Measurements from ENCODE around the gene SLC8A3. TPM values are rescaled to one million over a fixed set of nuclear protein-coding genes. Genes with fewer than 3 reads are reported as not detected.
A peak's percentile ranks its signal among the peaks of the same experiment; 100 is the strongest.

SLC8A3 gene
- total RNA-seq, 2 donors from 2014 or later: 0.09 TPM; not detected in 1

DNA sequence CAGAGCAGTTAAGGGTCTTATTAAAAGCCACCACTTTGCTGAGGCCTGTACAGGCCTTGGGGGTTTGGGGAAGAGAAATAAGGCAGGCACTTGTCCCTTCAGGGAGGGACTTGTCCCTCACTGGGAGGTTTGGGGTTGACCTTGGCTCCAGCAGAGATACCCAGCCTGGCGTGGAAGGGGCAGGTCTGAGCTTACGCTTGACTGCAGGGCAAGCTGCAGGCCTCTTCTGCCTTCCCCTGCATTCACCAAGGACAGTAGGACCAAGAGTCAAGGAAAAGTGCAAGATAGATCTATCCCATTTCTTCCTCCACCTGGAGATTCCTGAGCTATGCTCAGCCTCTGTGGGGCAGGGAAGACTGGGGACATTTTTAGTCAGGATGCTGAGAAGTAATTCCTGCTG, 155.2 kb downstream of the SLC8A3 start:
- H3K9me3 ChIP-seq (ENCODE audit: control insufficient read depth, low read length): no peaks in the 10 kb centered on the region
- H3K36me3 ChIP-seq (ENCODE audit: control insufficient read depth, insufficient read depth, low read length): no peaks in the 10 kb centered on the region
- no peak overlapping the region for H3K27ac Mint-ChIP-seq
- TF ChIP-seq, protein P1, sequence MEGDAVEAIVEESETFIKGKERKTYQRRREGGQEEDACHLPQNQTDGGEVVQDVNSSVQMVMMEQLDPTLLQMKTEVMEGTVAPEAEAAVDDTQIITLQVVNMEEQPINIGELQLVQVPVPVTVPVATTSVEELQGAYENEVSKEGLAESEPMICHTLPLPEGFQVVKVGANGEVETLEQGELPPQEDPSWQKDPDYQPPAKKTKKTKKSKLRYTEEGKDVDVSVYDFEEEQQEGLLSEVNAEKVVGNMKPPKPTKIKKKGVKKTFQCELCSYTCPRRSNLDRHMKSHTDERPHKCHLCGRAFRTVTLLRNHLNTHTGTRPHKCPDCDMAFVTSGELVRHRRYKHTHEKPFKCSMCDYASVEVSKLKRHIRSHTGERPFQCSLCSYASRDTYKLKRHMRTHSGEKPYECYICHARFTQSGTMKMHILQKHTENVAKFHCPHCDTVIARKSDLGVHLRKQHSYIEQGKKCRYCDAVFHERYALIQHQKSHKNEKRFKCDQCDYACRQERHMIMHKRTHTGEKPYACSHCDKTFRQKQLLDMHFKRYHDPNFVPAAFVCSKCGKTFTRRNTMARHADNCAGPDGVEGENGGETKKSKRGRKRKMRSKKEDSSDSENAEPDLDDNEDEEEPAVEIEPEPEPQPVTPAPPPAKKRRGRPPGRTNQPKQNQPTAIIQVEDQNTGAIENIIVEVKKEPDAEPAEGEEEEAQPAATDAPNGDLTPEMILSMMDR (conservative IDR thresholded peaks at IDR 0.05): no peak
- no peak for DNase-seq
- H3K4me3 Mint-ChIP-seq: no peak overlapping the region
- H3K4me3 ChIP-seq (ENCODE audit: low read length): no peak overlapping the region
- peaks cover 5% of the 10 kb centered on the region for H3K4me1 ChIP-seq (ENCODE audit: control insufficient read depth, insufficient read depth, low read length)
- peaks cover 4% of the 10 kb centered on the region for H3K27me3 Mint-ChIP-seq (ENCODE audit: insufficient read depth)
- H3K4me1 Mint-ChIP-seq: peaks cover 9% of the 10 kb centered on the region
- H3K36me3 Mint-ChIP-seq (ENCODE audit: low read depth): no peaks in the 10 kb centered on the region
- no peak overlapping the region for H3K27ac ChIP-seq (ENCODE audit: low read depth, low read length)
- H3K9me3 Mint-ChIP-seq: no peaks in the 10 kb centered on the region
- H3K9ac ChIP-seq (ENCODE audit: extremely low read depth, low read length, poor library complexity, severe bottlenecking): no peak overlapping the region
- 90 to 100% methylated on average over 2 of the region's 2 CpGs for WGBS, 2 experiments (ENCODE audit: insufficient coverage in 1 of 2, insufficient read length in 1 of 2)
- peaks cover 7% of the 10 kb centered on the region for H3K27me3 ChIP-seq (ENCODE audit: control insufficient read depth, insufficient read depth, low read length, poor library complexity, severe bottlenecking)

DNA sequence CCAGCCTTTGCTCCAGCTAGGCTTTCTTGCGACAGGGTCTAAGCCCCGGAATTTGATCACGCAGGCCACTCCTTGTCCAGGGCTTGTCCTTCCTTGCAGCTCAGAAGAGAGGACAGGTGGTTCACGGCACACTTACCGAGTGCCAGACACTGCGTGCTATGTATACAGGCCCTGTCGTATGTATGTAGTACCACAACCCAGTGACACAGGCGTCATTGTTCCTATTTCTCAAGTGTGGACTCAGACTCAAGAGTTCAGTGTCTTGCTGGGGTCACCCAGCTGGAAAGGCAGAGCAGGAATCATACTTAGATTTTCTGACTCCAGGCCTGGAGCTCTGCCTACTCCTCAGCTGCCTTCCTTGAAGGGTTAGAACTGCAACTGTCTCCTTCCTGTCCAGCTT, 155.6 kb downstream of the SLC8A3 start:
- 88 to 90% methylated on average over 7 to 8 of the region's 8 CpGs for WGBS, 2 experiments (ENCODE audit: insufficient coverage in 1 of 2, insufficient read length in 1 of 2)
- no peak overlapping the region for H3K4me3 Mint-ChIP-seq

DNA sequence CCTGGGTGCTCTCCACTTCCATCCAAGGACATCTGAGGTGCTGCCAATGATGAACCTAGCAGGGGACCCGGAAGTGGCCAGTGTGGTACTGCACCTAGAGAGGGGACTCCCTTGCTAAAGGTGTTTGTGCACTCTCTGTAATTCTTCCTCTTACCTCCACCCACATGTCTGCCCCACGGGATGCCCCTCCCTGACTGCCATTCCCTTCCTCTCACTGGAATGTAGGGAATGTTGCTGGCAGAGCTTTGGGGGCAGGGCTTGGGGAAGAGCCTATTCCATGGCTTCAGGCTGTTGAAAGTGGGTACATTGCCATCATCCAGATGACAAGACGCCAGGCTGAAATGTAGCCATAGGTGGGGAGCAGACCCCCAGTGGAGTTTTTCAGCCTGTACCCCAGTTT, 156.3 kb downstream of the SLC8A3 start:
- Mint-ChIP-seq H3K36me3 (ENCODE audit: low read depth) (no peaks in the 10 kb centered on the region), H3K9me3 (no peaks in the 10 kb centered on the region), H3K4me1 (peaks cover 9% of the 10 kb centered on the region), H3K27ac (peak overlapping the region; percentile 68), H3K4me3 (no peak overlapping the region), H3K27me3 (ENCODE audit: insufficient read depth) (no peaks in the 10 kb centered on the region)
- Histone ChIP-seq H3K27ac (ENCODE audit: low read depth, low read length) (no peak overlapping the region), H3K9ac (ENCODE audit: extremely low read depth, low read length, poor library complexity, severe bottlenecking) (no peak overlapping the region), H3K9me3 (ENCODE audit: control insufficient read depth, low read length) (no peaks in the 10 kb centered on the region), H3K27me3 (ENCODE audit: control insufficient read depth, insufficient read depth, low read length, poor library complexity, severe bottlenecking) (no peaks in the 10 kb centered on the region), H3K4me1 (ENCODE audit: control insufficient read depth, insufficient read depth, low read length) (peaks cover 5% of the 10 kb centered on the region), H3K36me3 (ENCODE audit: control insufficient read depth, insufficient read depth, low read length) (no peaks in the 10 kb centered on the region), H3K4me3 (ENCODE audit: low read length) (no peak overlapping the region)
- TF ChIP-seq, protein P1 (conservative IDR thresholded peaks at IDR 0.05): no peak
- DNase-seq: peak; percentile 81
- WGBS, 2 experiments (ENCODE audit: insufficient coverage in 1 of 2, insufficient read length in 1 of 2): 71 to 100% methylated on average over 2 to 3 of the region's 3 CpGs

More for the DNA sequence above, 155.6 kb downstream of the SLC8A3 start:
- Histone ChIP-seq H3K9ac (ENCODE audit: extremely low read depth, low read length, poor library complexity, severe bottlenecking) (no peak overlapping the region), H3K4me1 (ENCODE audit: control insufficient read depth, insufficient read depth, low read length) (peaks cover 5% of the 10 kb centered on the region), H3K27me3 (ENCODE audit: control insufficient read depth, insufficient read depth, low read length, poor library complexity, severe bottlenecking) (peaks cover 3% of the 10 kb centered on the region), H3K27ac (ENCODE audit: low read depth, low read length) (no peak overlapping the region), H3K36me3 (ENCODE audit: control insufficient read depth, insufficient read depth, low read length) (no peaks in the 10 kb centered on the region), H3K4me3 (ENCODE audit: low read length) (no peak overlapping the region), H3K9me3 (ENCODE audit: control insufficient read depth, low read length) (no peaks in the 10 kb centered on the region)
- Mint-ChIP-seq H3K27ac (no peak overlapping the region), H3K27me3 (ENCODE audit: insufficient read depth) (peaks cover 4% of the 10 kb centered on the region), H3K9me3 (no peaks in the 10 kb centered on the region), H3K36me3 (ENCODE audit: low read depth) (no peaks in the 10 kb centered on the region), H3K4me1 (peaks cover 9% of the 10 kb centered on the region)
- DNase-seq: no peak
- TF ChIP-seq, protein P1 (conservative IDR thresholded peaks at IDR 0.05): no peak

Measured in endodermal cell (in vitro differentiated cells).